Body of pancreas (tissue), 4 donors: ENCODE results near the gene SLC48A1. TPM values are rescaled to one million over a fixed set of nuclear protein-coding genes. Genes with fewer than 3 reads are reported as not detected.
A peak's percentile ranks its signal among the peaks of the same experiment; 100 is the strongest.

Experiments used
- ATAC-seq: fragments of 150-250 bp; one replicate; pipeline ENCODE4 v1.9.1; 2016
- DNase-seq, 4 donors: peaks; one replicate each; pipeline ENCODE4 v3.0.0-alpha.2; 2019
- H3K27ac ChIP-seq, 4 donors: fragments of 200-600 bp; sonication (generic); 1 replicate in 3 of 4; 2 replicates in 1 of 4; pipeline versions ENCODE4 v1.5.1 to v1.6.1; 2016 to 2019; ENCODE audit warnings: mild to moderate bottlenecking in 1 of 4, mixed read lengths in 1 of 4, moderate library complexity in 1 of 4
- H3K27me3 ChIP-seq, 2 donors: fragments of 200-600 bp; sonication (generic); one replicate each; pipeline ENCODE4 v1.6.0; 2016; ENCODE audit warnings: mild to moderate bottlenecking in 1 of 2
- H3K36me3 ChIP-seq, 2 donors: fragments of 200-600 bp; sonication (generic); replicated peaks in 1 of 2; 2 replicates each; pipeline ENCODE4 v1.5.1; 2016; ENCODE audit warnings: low read depth in 2 of 2; ENCODE audit not compliant: insufficient read depth in 1 of 2
- H3K4me1 ChIP-seq: fragments of 200-600 bp; sonication (generic); one replicate; pipeline ENCODE4 v1.6.0; 2016
- H3K4me3 ChIP-seq, 2 donors: fragments of 200-600 bp; sonication (generic); 1 replicate in 1 of 2; 2 replicates in 1 of 2; pipeline ENCODE4 v1.5.1; 2016 to 2019
- H3K9me3 ChIP-seq, 3 donors: fragments of 200-600 bp; sonication (generic); 1 replicate in 2 of 3; 2 replicates in 1 of 3; pipeline ENCODE4 v1.5.1; 2016
- CTCF ChIP-seq, 7 experiments: fragments of 450-650 bp in 4 of 7; fragments of 200-600 bp in 3 of 7; sonication (generic) in 3 of 7; IDR thresholded peaks; one replicate each; pipeline ENCODE4 v1.5.1; 2016 to 2019; ENCODE audit warnings: antibody characterized with exemption in 7 of 7
- POLR2A ChIP-seq, 3 donors: fragments of 450-650 bp; IDR thresholded peaks; one replicate each; pipeline ENCODE4 v1.6.1; 2016; ENCODE audit warnings: antibody characterized with exemption in 3 of 3, mild to moderate bottlenecking in 2 of 3
- WGBS, 2 donors: methylation state at CpG; one replicate each; pipeline ENCODE4 v1.1.5; 2017; 5-methylcytosine and 5-hydroxymethylcytosine counted together
- intact Hi-C: fragments of 100-400 bp; cut with DNase I; formaldehyde crosslinking; loops from one replicate; pipeline ENCODE4 v1.15.1; 2023
- total RNA-seq, 2 donors: library from RNA; depleted of rRNA; stranded (reverse); fragments of >200 nt; gene quantifications; one replicate each; pipeline ENCODE4 v1.1.0, GENCODE V29; 2016

Gene SLC48A1
- total RNA-seq, 2 donors from 2014 or later: 12.7 to 22.1 TPM

GRCh38 chr12:47777741-47778558 lies 4.9 kb downstream of the SLC48A1 start:
- no peaks in the 10 kb centered on the region for H3K9me3 ChIP-seq
- no peak for TF ChIP-seq POLR2A (IDR thresholded peaks at IDR 0.05)
- no peak for TF ChIP-seq CTCF (IDR thresholded peaks at IDR 0.05)
- 75 to 81% methylated on average over 3 to 9 of the region's 9 CpGs for WGBS, 2 donors
- peaks cover 38% of the 10 kb centered on the region for H3K4me1 ChIP-seq
- no peaks in the 10 kb centered on the region for H3K36me3 ChIP-seq
- H3K27ac ChIP-seq: peak overlapping the region in 1 of 4 donors; percentile 52
- H3K27me3 ChIP-seq: no peaks in the 10 kb centered on the region
- no peak overlapping the region for H3K4me3 ChIP-seq
- intact Hi-C loops: no loop called here
- ATAC-seq: no peak
- no peak for DNase-seq

- no peak for ATAC-seq
- H3K4me1 ChIP-seq: peaks cover 36% of the 10 kb centered on the region
Observed at GRCh38 chr12:47778881-47779280, 5.8 kb downstream of the SLC48A1 start.

GRCh38 chr12:47779301-47779942 lies 6.4 kb downstream of the SLC48A1 start:
- H3K27me3 ChIP-seq: no peaks in the 10 kb centered on the region
- TF ChIP-seq CTCF (IDR thresholded peaks at IDR 0.05) (peak; percentile 86 to 95 (median 93)), POLR2A (IDR thresholded peaks at IDR 0.05) (no peak)
- intact Hi-C loops: no loop called here
- peaks cover 30% of the 10 kb centered on the region for H3K4me1 ChIP-seq
- DNase-seq (peak; percentile 86 to 91 (median 88)), ATAC-seq (peak; percentile 86)
- no peaks in the 10 kb centered on the region for H3K36me3 ChIP-seq
- 31 to 33% methylated on average over 13 to 18 of the region's 19 CpGs for WGBS, 2 donors
- H3K9me3 ChIP-seq: no peaks in the 10 kb centered on the region
- no peak overlapping the region for H3K27ac ChIP-seq
- no peak overlapping the region for H3K4me3 ChIP-seq

More at GRCh38 chr12:47778881-47779280, 5.8 kb downstream of the SLC48A1 start:
- no peak for DNase-seq
- H3K27ac ChIP-seq: no peak overlapping the region
- no peaks in the 10 kb centered on the region for H3K9me3 ChIP-seq
- TF ChIP-seq POLR2A (IDR thresholded peaks at IDR 0.05) (no peak), CTCF (IDR thresholded peaks at IDR 0.05) (no peak)
- WGBS, 2 donors: 33 to 55% methylated on average over 9 to 14 of the region's 14 CpGs
- no peaks in the 10 kb centered on the region for H3K36me3 ChIP-seq
- no peak overlapping the region for H3K4me3 ChIP-seq
- no peaks in the 10 kb centered on the region for H3K27me3 ChIP-seq
- intact Hi-C loops: no loop called here

GRCh38 chr12:47779943-47780504 lies 7.0 kb downstream of the SLC48A1 start:
- ATAC-seq (no peak), DNase-seq (no peak)
- TF ChIP-seq POLR2A (IDR thresholded peaks at IDR 0.05) (no peak), CTCF (IDR thresholded peaks at IDR 0.05) (no peak)
- Histone ChIP-seq H3K4me3 (no peak overlapping the region), H3K36me3 (peaks cover 0 to 4% of the 10 kb centered on the region in 2 donors), H3K27ac (no peak overlapping the region), H3K27me3 (no peaks in the 10 kb centered on the region), H3K9me3 (no peaks in the 10 kb centered on the region), H3K4me1 (peaks cover 24% of the 10 kb centered on the region)
- intact Hi-C loops: loop anchor here (5.0 kb wide), 2 partner anchors 57 to 68 kb away; no protein-coding TSS in a partner anchor
- 68 to 71% methylated on average over 8 to 11 of the region's 11 CpGs for WGBS, 2 donors
